Omental fat pad (tissue), 4 donors: ENCODE measurements around the gene SIAH2. TPM values are rescaled to one million over a fixed set of nuclear protein-coding genes. Genes with fewer than 3 reads are reported as not detected.

Experiments used
- ATAC-seq: fragments of 150-250 bp; one replicate; pipeline ENCODE4 v1.9.1; 2016; ENCODE audit warnings: mild to moderate bottlenecking, moderate library complexity; ENCODE audit not compliant: low FRiP score
- DNase-seq: peaks from one replicate; pipeline ENCODE4 v3.0.0-alpha.2; 2019; ENCODE audit warnings: low spot score
- CTCF ChIP-seq, 3 donors: fragments of 450-650 bp; IDR thresholded peaks; one replicate each; pipeline ENCODE4 v1.5.1; 2016 to 2017; ENCODE audit warnings: antibody characterized with exemption in 3 of 3, mild to moderate bottlenecking in 3 of 3, moderate library complexity in 2 of 3
- total RNA-seq, 4 donors: library from RNA; depleted of rRNA; stranded (reverse); fragments of >200 nt; gene quantifications; one replicate each; pipeline ENCODE4 v1.1.0, GENCODE V29; 2016

SIAH2 gene
- total RNA-seq, 4 donors from 2014 or later, result 30.6 to 45.3 (median 32.1) TPM

- TF ChIP-seq CTCF (IDR thresholded peaks at IDR 0.05), result peak in 1 of 3 donors; percentile 28
- DNase-seq (peak; percentile 73), ATAC-seq (no peak)
These were observed 24.9 kb upstream of the SIAH2 start for GRCh38 chr3:150787741-150788370.

DNA sequence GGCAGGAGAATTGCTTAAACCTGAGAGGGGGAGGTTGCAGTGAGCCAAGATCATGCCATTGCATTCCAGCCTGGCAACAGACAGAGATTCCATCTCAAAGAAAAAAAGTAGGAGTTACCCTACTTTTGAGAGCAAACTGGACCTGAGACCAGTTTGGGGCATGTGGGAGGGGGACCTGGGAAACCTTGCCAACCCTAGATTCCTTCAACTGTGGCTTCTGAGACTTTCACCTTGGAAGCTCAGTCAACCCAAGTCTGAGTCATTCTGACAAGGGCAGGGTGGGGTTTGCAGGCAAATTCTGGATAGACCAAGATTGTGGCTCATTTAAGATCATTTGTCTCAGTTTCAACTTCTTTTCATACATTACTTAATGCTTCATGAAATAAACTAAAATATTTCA is 23.8 kb upstream of the SIAH2 start:
- no peak for DNase-seq
- no peak for TF ChIP-seq CTCF (IDR thresholded peaks at IDR 0.05)
- peak; percentile 92 for ATAC-seq

DNA sequence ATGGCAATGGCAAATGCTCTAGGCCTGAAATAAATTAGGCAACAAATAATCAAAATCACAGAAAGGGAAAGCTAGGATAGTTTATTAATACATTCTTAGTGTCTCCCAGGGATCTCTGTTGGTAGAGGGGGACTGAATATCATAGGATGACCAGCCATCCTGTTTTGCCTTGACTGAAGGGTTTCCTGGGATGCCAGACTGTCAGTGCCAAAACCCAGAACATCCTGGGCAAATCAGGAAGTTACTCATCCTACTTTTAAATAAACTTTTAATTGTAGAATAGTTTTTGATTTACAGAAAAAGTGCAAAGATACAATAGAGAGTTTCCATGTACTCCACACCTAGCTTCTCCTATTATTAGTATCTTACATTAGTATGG is 21.8 kb upstream of the SIAH2 start:
- no peak for DNase-seq
- TF ChIP-seq CTCF (IDR thresholded peaks at IDR 0.05), result no peak
- no peak for ATAC-seq

GRCh38 chr3:150783920-150784746 is 21.2 kb upstream of the SIAH2 start:
- DNase-seq (no peak), ATAC-seq (no peak)
- no peak for TF ChIP-seq CTCF (IDR thresholded peaks at IDR 0.05)

DNA sequence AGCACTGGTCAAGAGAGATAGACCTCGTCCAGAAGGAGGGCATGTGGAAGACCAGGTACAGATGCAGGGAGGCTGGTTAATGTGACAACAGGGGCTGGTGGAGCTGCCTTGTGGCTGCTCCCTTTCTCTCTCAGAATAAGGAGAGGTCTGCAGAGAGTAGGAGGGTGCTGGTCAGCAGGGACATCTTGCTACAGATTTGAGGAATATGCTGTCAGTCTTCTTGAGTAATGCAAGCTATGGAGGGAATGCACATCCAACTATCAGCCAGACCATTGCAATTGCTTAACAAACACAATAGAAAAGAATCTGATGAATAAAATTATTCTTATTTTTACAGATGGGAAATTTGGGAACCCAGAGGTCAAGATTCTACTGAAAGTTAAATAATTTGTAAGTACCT is 20.3 kb upstream of the SIAH2 start:
- no peak for TF ChIP-seq CTCF (IDR thresholded peaks at IDR 0.05)
- ATAC-seq (no peak), DNase-seq (no peak)

DNA sequence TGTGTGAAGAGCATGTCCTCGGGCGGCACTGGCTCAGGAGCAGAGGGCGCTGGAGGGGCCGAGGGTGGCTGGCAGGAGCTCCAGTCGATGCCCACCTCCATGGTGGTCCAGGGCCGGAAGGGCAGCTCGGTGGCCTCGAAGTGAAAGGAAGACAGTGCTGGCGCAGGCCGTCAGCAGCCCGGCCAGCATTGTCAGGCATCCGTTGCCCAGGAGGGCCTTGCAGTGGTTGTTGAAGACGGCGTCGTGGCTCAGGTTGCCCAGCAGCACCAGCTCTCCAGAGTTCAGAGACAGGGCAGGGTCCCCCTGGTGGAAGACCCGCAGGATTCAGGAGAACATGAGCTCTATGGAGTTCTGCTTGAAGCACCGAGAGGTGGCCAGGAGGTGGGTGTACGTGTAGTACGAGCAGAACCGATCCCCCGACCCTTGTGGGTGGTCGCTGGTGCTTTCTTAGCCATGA is 16.5 kb upstream of the SIAH2 start:
- no peak for DNase-seq

More for the DNA sequence above, 16.5 kb upstream of the SIAH2 start:
- no peak for ATAC-seq
- no peak for TF ChIP-seq CTCF (IDR thresholded peaks at IDR 0.05)
